Pancreas (tissue), 10 donors: ENCODE measurements around the gene S100A10. TPM values are rescaled to one million over a fixed set of nuclear protein-coding genes. Genes with fewer than 3 reads are reported as not detected.

Experiments
- ATAC-seq, 4 donors: fragments of 200-7000 bp; cut with Tn5 transposase; one replicate each; pipeline versions ENCODE4 v1.8.0 to v1.9.1; 2020; ENCODE audit warnings: mild to moderate bottlenecking in 4 of 4, moderate library complexity in 4 of 4
- DNase-seq, 6 donors: peaks; one replicate each; pipeline ENCODE4 v3.0.0-alpha.2; 2020
- FAIRE-seq: peaks from 2 replicates; lab custom pipeline; 2012; peaks lifted over from hg19 to GRCh38; lab: Jason Lieb, UNC
- H3K27ac ChIP-seq, 4 donors: fragments of 200-600 bp; sonication (generic); 1 replicate in 3 of 4; 2 replicates in 1 of 4; pipeline versions ENCODE4 v1.5.0 to v1.8.0; 2020
- H3K27me3 ChIP-seq, 4 donors: fragments of 200-600 bp; one replicate each; pipeline ENCODE4 v1.8.0; 2021
- H3K36me3 ChIP-seq, 3 donors: fragments of 200-600 bp; sonication (generic) in 1 of 3; one replicate each; pipeline versions ENCODE4 v1.5.0 to v1.8.0; 2020 to 2021
- H3K4me1 ChIP-seq, 3 donors: fragments of 200-600 bp; one replicate each; pipeline ENCODE4 v1.8.0; 2021
- H3K4me3 ChIP-seq, 4 donors: fragments of 200-600 bp; sonication (generic) in 2 of 4; one replicate each; pipeline versions ENCODE4 v1.5.0 to v1.8.0; 2020 to 2021
- H3K9me3 ChIP-seq, 4 donors: fragments of 200-600 bp; one replicate each; pipeline ENCODE4 v1.8.0; 2021
- CTCF ChIP-seq, 4 donors: fragments of 200-600 bp; sonication (generic) in 3 of 4; IDR thresholded peaks; one replicate each; pipeline versions ENCODE4 v1.5.0 to v1.8.0; 2021; ENCODE audit warnings: antibody characterized with exemption in 4 of 4
- WGBS, 2 donors: extraction: QIAGEN DNeasy Blood & Tissue Kit; methylation state at CpG; one replicate each; pipeline ENCODE4 v1.1.7; 2013; 5-methylcytosine and 5-hydroxymethylcytosine counted together
- intact Hi-C, 3 donors: fragments of 100-400 bp; cut with DNase I; formaldehyde crosslinking; loops; one replicate each; pipeline versions ENCODE4 v1.11.1 to v1.14.2; 2022
- polyA plus RNA-seq, 2 donors: library from polyadenylated mRNA; stranded (reverse); fragments of 200-250 nt; gene quantifications; one replicate each; pipeline ENCODE4 v1.2.3, GENCODE V29; 2013
- total RNA-seq, 6 donors: library from RNA; stranded (reverse); fragmentation: NEBNext Ultra II Directional in 4 of 6; extraction: Animal tissue kit (Norgen Biotek cat#: 25700) in 4 of 6; gene quantifications; one replicate each; pipeline versions ENCODE4 v1.2.1 to v1.2.4, GENCODE V29; 2021 to 2023
- donor health status: healthy with polysubstance abuse.
- donor health status: DM: no; HTN: no; CAD: no; lungs with moderate emphysema.
- donor health status: DM: no; HTN: no; CAD: no.
- donor health status: control.
- donor health status: control.
- donor health status: Bipolar disorder and iron deficiency.
- donor health status: DM: yes; HTN: yes; CAD: no.
- donor health status: DM: no; HTN: no; CAD: no.
- donor health status: DM: no; HTN: no; CAD: no.
- donor health status: DM: yes; HTN: yes; CAD: no.

The S100A10 gene
- total and polyA plus RNA-seq, 8 donors: 34.3 to 269 (median 117) TPM

GRCh38 chr1:152034324-152034653 is 40.6 kb upstream of the S100A10 start:
- H3K36me3 ChIP-seq: peaks cover 7 to 23% (median 11%) of the 10 kb centered on the region in 3 donors
- DNase-seq: peak in 1 of 6 donors; percentile 42
- ATAC-seq: peak; percentile 42 to 63 (median 46)
- WGBS, 2 donors: 41 to 72% methylated on average over 1 of the region's 1 CpG
- no peak for TF ChIP-seq CTCF (IDR thresholded peaks at IDR 0.05)
- peaks cover 11 to 33% (median 14%) of the 10 kb centered on the region in 3 donors for H3K4me1 ChIP-seq
- no peak for FAIRE-seq
- peak overlapping the region; percentile 20 to 97 (median 65) for H3K27ac ChIP-seq
- peak overlapping the region in 2 of 4 donors; percentile 58 to 59 for H3K4me3 ChIP-seq
- intact Hi-C loops: no loop called here
- H3K27me3 ChIP-seq: no peaks in the 10 kb centered on the region
- H3K9me3 ChIP-seq: no peaks in the 10 kb centered on the region

DNA sequence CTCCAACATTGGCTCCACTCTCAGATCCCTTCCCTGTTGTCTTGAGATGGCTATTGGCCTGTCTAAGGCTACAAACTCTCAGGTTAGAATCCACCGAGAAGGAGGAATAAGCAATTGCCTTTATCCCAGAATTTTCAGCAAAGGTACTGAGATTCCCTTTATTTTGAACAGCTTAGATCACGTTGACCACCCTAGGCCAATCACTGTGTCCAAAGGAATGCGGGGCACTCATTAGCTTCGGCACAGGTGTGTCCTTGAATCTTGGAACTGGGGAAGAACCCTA is 36.2 kb upstream of the S100A10 start:
- DNase-seq (no peak), FAIRE-seq (no peak), ATAC-seq (no peak)
- Histone ChIP-seq H3K4me3 (no peak overlapping the region), H3K27me3 (no peaks in the 10 kb centered on the region), H3K36me3 (peaks cover 7 to 23% (median 11%) of the 10 kb centered on the region in 3 donors), H3K9me3 (no peaks in the 10 kb centered on the region), H3K4me1 (peaks cover 5 to 20% (median 6%) of the 10 kb centered on the region in 3 donors), H3K27ac (no peak overlapping the region)
- no peak for TF ChIP-seq CTCF (IDR thresholded peaks at IDR 0.05)
- 82 to 87% methylated on average over 4 of the region's 4 CpGs for WGBS, 2 donors
- intact Hi-C loops: no loop called here

GRCh38 chr1:152029144-152029928 is 35.7 kb upstream of the S100A10 start:
- H3K4me3 ChIP-seq: no peak overlapping the region
- peaks cover 7 to 23% (median 11%) of the 10 kb centered on the region in 3 donors for H3K36me3 ChIP-seq
- no peak for DNase-seq
- H3K4me1 ChIP-seq: peaks cover 0 to 14% (median 3%) of the 10 kb centered on the region in 3 donors
- peak in 1 of 4 donors; percentile 23 for ATAC-seq
- WGBS, 2 donors: 78 to 83% methylated on average over 8 of the region's 8 CpGs
- H3K27ac ChIP-seq: no peak overlapping the region
- FAIRE-seq: no peak
- no peak for TF ChIP-seq CTCF (IDR thresholded peaks at IDR 0.05)
- H3K27me3 ChIP-seq: no peaks in the 10 kb centered on the region
- intact Hi-C loops: no loop called here
- no peaks in the 10 kb centered on the region for H3K9me3 ChIP-seq

DNA sequence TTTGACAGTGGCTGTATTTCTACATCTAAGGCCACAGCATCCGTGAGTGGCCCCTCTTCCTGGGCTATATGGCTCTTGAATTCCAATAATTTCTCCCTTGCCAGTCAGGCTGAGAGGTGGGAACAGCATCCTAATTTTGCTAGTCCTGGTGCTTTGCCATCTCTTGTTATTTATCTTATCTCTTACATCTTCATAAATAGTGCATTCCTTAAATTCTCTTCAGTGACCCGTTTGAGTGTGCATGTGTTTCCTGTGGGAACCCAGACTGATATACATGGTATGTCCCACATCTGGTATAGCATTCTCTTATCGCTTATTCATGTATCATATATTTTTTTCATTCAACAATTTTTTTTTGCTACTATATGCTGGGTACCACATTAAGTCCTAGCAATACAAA is 33.2 kb upstream of the S100A10 start:
- H3K27ac ChIP-seq: no peak overlapping the region
- no peaks in the 10 kb centered on the region for H3K9me3 ChIP-seq
- H3K4me1 ChIP-seq: no peaks in the 10 kb centered on the region
- ATAC-seq: no peak
- H3K36me3 ChIP-seq: peaks cover 0 to 6% (median 0%) of the 10 kb centered on the region in 3 donors
- DNase-seq: no peak
- FAIRE-seq: no peak
- intact Hi-C loops: no loop called here
- no peak overlapping the region for H3K4me3 ChIP-seq
- no peaks in the 10 kb centered on the region for H3K27me3 ChIP-seq
- 40 to 48% methylated on average over 3 of the region's 3 CpGs for WGBS, 2 donors
- no peak for TF ChIP-seq CTCF (IDR thresholded peaks at IDR 0.05)

DNA sequence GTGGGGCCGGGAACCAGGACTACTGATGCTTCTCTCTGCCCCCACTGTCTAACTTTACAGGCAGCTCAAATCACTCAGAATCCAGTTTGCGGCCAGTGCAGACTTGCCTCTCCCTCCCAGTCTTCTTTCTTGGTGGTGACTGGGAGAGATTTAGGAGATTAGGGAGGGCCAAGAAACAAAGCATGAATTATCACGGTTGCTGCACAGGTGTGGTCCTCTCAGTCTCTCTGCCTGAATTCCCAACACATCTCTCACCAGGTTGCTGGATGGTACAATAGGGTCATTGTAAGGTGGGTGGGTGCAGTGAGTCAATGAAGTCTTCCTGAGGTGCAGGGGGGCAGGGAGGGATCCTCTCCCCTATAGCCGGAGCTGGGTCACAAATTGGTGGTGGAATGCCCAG is 30.6 kb upstream of the S100A10 start:
- no peaks in the 10 kb centered on the region for H3K9me3 ChIP-seq
- H3K27ac ChIP-seq: no peak overlapping the region
- no peak for DNase-seq
- ATAC-seq: no peak
- whole genome bisulfite sequencing, 2 donors: 47% methylated on average over 4 of the region's 4 CpGs
- intact Hi-C loops: no loop called here
- TF ChIP-seq CTCF (IDR thresholded peaks at IDR 0.05): no peak
- FAIRE-seq: no peak
- no peaks in the 10 kb centered on the region for H3K4me1 ChIP-seq
- no peaks in the 10 kb centered on the region for H3K27me3 ChIP-seq
- H3K36me3 ChIP-seq: no peaks in the 10 kb centered on the region
- H3K4me3 ChIP-seq: no peak overlapping the region
